Occipital lobe (tissue), 2 donors: ENCODE data around the gene BFSP1. TPM values are rescaled to one million over a fixed set of nuclear protein-coding genes. Genes with fewer than 3 reads are reported as not detected.

ENCODE experiments used
- DNase-seq: peaks from one replicate; lab custom pipeline; 2025; lab: John Stamatoyannopoulos, UW
- total RNA-seq: library from RNA; depleted of rRNA; stranded (reverse); fragments of >200 nt; gene quantifications from one replicate; pipeline ENCODE4 v1.2.3, GENCODE V29; 2014

Gene BFSP1
- total RNA-seq, 1 donor from 2014 or later, result 0.31 TPM

GRCh38 chr20:17467120-17467655 lies 64.0 kb downstream of the BFSP1 start:
- DNase-seq, result no peak

- DNase-seq, result no peak
These were observed 64.5 kb downstream of the BFSP1 start for GRCh38 chr20:17466641-17467040.

GRCh38 chr20:17465236-17465635 lies 65.9 kb downstream of the BFSP1 start:
- no peak for DNase-seq

DNA sequence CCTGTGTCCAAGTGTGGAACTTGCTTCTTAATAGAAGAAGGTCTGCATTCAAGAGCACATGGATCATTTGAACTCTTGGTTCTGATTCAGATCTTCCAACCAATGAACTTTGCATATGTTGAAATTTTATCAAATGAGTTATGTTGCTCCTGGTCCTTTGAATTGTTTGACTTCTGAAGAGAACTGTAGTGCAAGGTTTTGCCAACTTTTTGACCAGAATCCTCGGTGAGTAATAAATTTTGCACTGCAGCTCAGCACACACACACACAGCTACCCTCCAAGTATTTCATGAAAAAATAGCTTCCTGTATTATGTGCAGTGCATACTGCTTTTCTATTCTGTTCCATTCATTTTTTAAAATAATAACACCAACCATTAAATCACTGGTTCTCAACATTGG lies 67.5 kb downstream of the BFSP1 start:
- DNase-seq, result no peak

DNA sequence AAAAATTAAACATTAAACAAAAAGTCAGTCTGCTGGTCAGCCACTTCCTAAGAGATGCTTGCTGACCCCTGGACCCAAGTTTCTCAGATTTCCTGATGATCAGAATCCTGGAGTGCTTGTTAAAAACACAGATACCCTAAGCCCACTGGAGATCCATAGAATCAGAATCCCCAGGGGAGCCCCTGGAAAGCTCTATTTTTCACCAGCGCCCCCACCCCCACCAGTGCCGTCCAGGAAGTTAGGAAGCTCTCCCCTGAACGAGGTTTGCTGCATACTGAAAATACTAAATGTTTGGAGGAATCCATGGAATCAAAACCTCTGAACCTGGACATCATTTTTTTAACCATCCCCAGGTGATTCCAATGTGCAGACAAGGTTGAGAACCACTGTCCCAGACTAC lies 69.2 kb downstream of the BFSP1 start:
- DNase-seq, result no peak

- DNase-seq, result no peak
These were observed 71.1 kb downstream of the BFSP1 start for GRCh38 chr20:17460119-17460518.

- DNase-seq, result no peak
These were observed 73.5 kb downstream of the BFSP1 start for GRCh38 chr20:17457588-17458190.

GRCh38 chr20:17457079-17457478 lies 74.1 kb downstream of the BFSP1 start:
- no peak for DNase-seq

DNA sequence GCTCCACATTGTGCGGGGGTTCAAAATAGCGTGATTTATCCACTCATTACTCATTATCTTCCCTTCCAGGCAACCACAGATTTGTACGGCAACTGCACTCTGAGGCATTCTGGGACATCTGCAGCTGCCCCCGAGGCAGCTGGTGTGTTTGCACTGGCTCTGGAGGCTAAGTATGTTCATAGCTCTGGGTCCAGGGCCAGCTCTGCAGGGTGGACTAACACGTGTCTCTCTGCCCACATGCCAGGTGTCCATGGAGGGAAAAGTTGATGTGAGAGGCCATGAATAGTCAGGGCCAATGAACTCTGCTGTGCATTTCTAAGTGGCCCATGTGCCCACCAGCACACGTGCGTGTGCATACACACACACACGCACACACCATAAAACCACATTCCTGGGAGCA lies 74.9 kb downstream of the BFSP1 start:
- DNase-seq, result no peak

GRCh38 chr20:17453592-17453991 lies 77.6 kb downstream of the BFSP1 start:
- no peak for DNase-seq

DNA sequence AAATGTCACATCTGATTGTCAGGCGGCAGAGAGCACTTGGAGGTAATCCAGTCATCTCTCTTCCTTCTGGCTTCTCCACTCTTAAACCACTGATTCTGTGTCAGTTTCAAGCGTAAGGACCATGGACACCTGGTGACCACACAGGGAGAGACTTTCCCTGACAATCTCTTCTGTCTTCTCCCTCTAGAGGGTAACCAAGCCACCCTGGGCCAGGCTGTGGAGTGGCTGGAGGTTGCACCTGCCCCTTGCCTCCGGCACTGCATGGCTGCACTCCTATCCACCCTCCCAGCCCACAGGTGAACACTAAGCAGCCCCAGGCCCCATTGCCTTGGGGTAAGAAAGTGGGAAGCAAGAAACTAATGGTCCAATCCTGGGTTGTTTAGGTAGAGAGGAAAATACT lies 78.7 kb downstream of the BFSP1 start:
- DNase-seq, result no peak

DNA sequence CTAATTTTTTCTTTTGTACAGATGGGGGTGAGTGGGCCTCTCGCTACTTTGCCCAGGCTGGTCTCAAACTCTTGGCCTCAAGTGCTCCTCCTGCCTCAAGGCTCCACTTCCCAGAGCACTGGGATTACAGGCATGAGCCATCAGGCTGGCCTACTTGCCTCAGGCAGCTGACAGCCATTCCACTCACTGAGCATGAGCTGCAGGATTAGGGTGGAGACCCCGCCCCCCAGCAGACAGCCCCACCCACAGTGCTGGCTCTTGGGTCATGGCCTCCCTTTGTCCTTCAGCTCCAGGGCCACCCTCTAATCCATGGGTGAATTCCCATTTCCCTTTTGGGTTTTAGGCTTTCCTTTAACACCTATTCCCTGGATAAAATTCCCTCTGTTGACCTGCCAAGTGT lies 82.1 kb downstream of the BFSP1 start:
- DNase-seq, result no peak

DNA sequence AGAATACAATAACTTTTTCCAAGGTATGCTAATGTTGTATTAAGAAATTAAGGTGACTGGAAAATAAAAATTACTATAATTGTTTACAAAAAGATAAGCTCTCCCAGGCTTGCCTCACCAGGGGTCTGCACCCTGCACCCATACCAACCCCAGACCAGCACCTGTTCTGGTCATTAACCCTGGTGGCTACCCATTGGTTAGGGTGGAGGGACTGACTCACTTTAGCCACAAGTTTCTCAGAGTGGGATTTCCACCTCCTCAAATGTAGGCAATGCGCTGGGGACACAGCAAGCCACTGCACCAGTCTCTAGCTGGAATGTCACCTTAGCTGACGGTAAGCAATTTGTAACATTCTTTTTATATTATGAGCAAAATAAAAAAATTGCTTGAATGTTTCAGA lies 83.1 kb downstream of the BFSP1 start:
- no peak for DNase-seq

- no peak for DNase-seq
These were observed 85.0 kb downstream of the BFSP1 start for GRCh38 chr20:17446171-17446570.

DNA sequence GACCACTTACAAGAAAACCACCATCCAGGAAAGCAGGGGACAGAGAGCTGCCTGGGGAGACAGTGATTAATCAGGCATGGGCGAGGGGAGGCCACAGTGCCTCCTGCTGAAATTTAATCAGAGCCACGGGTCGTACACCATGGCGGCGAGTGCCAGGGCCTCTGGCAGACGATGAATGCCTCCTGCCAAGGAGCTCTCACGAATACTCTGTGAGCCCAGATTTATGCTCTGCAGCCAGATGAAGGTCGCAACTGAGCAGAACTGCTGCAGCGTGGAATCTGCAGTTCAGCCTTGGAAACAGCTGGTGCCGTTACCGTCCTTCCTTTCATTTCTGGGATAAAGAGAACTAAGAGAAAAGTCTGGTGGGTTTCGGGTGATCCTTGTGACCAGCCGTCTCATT lies 85.6 kb downstream of the BFSP1 start:
- DNase-seq, result no peak

GRCh38 chr20:17444091-17444490 lies 87.1 kb downstream of the BFSP1 start:
- DNase-seq, result no peak

Other genes starting within 250 kb of the BFSP1 start
- gene DSTN, start 38.7 kb upstream of the BFSP1 start, total RNA-seq, result 295 TPM
- 5.6 TPM for gene RRBP1, start 150.9 kb upstream of the BFSP1 start, total RNA-seq
- gene BANF2, start 168.6 kb upstream of the BFSP1 start, total RNA-seq, result not detected